Prostate gland (tissue), 2 donors: ENCODE measurements around the gene SLC25A29.

Source experiments
- CTCF ChIP-seq, 4 experiments: fragments of 200-600 bp in 2 of 4; fragments of 450-650 bp in 2 of 4; sonication (generic) in 2 of 4; IDR thresholded peaks; 1 replicate in 3 of 4; 2 replicates in 1 of 4; pipeline ENCODE4 v1.5.1; 2016 to 2019; ENCODE audit warnings: antibody characterized with exemption in 4 of 4, mild to moderate bottlenecking in 2 of 4, moderate library complexity in 2 of 4
- POLR2A ChIP-seq: fragments of 450-650 bp; IDR thresholded peaks from one replicate; pipeline ENCODE4 v1.6.1; 2016; ENCODE audit warnings: antibody characterized with exemption, mild to moderate bottlenecking
- POLR2AphosphoS5 ChIP-seq: sonication (generic); formaldehyde crosslinking; IDR thresholded peaks from one replicate; pipeline ENCODE4 v1.6.1; 2017; ENCODE audit warnings: antibody characterized with exemption

- TF ChIP-seq CTCF (IDR thresholded peaks at IDR 0.05) = no peak
- TF ChIP-seq POLR2A = no peak
- TF ChIP-seq POLR2AphosphoS5 = no peak
Observed at GRCh38 chr14:100252684-100253083, 53.6 kb downstream of the SLC25A29 start.
